ELF-1 (cell line): ENCODE results near the gene RPS6KB1.
A peak's percentile ranks its signal among the peaks of the same experiment; 100 is the strongest.
"Not testable (repeated sequence)": the region's sequence is repeated elsewhere in the genome, so short reads cannot be mapped to it uniquely, and the experiment has no call there.

ENCODE experiments used
- DNase-seq: peaks from one replicate; pipeline ENCODE4 v3.0.0-alpha.2; 2016; ENCODE audit warnings: low read depth, low spot score

RPS6KB1 gene

DNA sequence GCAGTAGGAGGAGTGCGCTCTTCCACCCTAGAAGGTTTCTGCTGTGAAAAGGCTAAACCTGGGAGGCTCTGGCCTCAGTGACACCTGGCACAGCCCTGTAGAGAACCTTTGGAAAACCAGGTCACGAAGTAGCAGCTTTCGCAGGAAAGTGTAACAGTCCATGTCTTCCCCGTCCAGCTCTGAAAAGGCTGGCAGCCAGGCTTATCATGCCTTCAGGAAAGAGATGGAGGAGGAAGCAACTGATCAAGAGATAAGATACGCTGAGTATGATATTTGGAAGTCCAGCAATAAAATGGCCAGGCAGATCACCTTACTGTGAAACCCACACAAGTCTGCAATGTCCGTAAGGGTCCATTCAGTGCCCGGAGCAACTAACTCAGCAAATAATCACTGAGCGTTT, 22.4 kb upstream of the RPS6KB1 start:
- DNase-seq, result no peak

DNA sequence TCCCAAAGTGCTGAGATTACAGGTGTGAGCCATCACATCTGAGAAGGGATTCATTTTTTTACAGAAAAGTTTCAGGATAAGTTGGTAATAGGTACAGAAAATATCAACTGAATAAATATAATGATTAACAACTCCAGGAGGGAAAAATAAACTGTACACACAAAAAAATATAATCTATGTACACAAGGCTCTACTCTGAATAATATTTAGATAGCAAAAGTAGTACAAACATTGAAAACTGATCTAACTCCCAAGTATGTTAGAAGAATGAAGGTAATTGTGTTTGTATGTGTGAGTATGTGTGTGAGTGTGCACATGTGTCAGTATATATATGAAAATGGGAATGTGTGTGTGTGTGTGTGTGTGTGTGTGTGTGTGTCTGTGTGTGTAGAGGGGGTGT, 20.6 kb upstream of the RPS6KB1 start:
- no peak for DNase-seq

DNA sequence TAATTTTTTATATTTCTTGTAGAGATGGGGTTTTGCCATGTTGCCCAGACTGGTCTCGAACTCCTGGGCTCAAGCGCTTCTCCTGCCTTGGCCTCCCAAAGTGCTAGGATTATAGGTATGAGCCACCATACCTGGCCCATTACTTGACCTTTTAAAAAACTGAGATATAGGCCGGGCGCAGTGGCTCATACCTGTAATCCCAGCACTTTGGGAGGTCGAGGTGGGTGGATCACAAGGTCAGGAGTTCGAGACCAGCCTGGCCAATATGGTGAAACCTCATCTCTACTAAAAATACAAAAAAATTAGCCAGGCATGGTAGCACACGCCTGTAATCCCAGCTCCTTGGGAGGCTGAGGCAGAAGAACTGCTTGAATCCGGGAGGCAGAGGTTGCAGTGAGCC, 19.5 kb upstream of the RPS6KB1 start:
- not testable (repeated sequence) for DNase-seq

DNA sequence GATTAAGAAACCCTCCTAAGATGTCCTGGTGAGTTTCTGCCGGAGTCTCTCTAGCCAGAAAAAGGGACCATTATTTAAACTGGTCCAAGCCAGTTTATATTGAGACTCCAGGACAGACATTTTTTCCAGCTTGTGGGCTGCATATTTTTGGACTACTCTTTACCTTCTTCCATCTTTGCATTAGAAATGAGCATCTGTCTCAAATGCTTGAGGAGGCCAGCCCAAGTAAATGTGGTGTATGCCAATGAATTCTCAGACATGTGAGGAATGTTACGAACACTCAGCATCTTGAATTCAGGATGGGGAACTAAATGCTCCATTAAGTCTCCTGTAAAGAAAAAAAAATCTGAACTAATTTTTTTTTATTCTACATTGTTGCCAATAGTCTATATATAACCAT, 18.5 kb upstream of the RPS6KB1 start:
- DNase-seq, result no peak

DNA sequence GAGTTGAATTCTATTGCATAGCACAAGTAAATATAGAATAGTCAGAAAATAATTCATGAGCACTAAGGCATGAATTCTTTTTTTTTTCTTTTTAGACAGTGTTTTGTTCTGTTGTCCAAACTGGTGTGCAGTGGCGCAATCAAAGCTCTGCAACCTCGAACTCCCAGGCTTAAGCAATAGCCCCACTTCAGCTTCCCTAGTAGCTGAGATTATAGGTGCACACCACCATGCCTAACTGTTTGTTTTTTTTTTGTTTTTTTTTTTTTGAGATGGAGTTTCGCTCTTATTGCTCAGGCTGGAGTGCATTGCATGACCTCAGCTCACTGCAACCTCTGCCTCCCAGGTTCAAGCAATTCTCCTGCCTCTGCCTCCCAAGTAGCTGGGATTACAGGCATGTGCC, 16.8 kb upstream of the RPS6KB1 start:
- DNase-seq, result no peak

DNA sequence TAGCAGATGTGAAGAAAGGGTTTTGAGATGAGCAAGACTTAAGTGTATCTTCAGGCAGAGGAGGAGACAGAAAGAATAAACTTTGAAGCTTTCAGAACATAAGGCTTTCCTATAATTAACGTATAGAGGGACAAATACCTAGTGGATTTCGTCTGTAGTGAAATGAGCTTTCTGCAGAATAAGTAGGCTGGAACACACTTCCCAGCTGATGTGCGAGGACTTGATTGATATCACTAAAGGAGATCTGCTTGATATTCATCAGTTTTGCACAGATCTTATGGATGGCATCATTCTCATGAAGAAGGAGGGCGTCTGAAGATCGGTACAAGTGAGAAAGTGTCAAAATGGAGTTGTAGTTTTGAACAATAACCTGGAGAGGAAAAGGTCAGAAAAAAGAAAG, 15.0 kb upstream of the RPS6KB1 start:
- DNase-seq, result no peak

DNA sequence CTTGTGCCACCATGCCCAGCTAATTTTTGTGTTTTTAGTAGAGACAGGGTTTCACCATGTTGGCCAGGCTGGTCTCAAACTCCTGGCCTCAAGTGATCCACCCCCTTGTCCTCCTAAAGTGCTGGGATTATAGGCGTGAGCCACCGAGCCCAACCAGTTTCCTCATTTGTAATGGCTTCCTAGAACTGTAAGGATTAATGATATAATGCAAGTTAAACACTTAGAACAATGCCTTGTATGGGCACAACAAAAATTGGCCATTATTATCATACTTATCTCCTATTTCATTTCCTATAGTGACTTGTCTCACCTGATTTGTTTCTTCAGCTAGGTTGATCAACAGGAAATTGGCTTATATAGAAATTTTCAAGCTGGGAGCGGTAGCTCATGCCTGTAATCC, 14.3 kb upstream of the RPS6KB1 start:
- no peak for DNase-seq

DNA sequence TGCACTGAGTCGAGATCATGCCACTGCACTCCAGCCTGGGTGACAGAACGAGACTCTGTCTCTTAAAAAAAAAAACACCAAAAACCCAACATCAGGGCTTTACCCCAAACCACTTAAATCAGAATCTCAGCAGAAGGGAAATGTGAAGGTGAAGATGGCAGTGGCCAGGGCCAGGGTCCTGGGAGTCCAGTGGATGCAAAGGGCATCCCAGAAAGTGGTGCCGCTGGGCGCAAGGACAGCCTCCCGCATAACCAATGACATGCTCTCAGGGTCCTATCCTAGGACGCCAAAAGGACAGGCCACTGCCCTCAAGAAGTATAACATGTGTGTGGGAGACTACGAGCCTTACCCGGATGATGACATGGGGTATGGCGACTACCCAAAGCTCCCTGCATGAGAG, 8.1 kb upstream of the RPS6KB1 start:
- DNase-seq, result no peak

DNA sequence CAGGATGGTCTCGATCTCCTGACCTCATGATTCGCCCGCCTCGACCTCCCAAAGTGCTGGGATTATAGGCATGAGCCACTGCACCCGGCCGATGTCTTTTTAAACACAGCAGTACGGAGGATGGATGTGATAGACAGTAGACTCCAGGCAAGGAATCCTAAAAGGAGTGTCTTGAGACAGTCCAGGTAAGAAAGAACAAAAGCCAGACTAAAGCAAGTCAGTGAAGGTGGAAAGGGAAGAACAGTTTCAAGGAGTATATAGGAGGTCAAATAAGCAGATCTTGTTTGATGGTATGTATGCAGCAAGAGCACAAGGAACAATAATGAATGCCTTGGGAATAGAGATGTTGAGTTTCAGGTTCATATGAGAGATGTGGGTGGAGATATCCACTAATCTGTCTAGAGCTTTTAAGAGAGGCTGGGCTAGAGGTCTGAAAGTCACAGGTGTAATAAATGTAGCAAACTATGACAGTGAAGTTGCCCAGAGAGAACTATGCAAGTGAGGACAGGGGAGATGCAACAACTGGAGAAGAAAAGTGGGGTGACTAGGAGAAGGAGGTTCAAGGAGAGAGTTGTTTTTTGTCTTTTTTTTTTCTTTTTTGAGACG, 4.7 kb upstream of the RPS6KB1 start:
- no peak for DNase-seq

DNA sequence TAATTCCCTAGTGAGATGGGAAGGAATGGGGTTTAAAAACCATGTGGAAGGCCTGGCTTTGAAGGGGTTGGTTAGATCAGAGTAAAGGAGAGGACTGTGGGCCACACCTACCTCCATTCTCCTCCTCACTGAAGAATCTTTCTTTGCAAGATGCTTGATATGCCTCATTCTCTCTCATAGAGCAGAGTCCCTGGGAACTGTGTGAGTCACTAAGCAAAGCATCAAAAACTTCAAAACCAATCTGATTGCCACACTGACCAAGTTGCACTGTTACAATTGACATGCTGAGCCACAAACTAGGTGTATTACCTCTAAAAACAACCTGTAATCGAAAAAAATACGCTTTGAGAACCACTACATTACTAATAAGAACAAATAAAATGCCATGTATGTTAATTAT, 2.2 kb upstream of the RPS6KB1 start:
- no peak for DNase-seq

DNA sequence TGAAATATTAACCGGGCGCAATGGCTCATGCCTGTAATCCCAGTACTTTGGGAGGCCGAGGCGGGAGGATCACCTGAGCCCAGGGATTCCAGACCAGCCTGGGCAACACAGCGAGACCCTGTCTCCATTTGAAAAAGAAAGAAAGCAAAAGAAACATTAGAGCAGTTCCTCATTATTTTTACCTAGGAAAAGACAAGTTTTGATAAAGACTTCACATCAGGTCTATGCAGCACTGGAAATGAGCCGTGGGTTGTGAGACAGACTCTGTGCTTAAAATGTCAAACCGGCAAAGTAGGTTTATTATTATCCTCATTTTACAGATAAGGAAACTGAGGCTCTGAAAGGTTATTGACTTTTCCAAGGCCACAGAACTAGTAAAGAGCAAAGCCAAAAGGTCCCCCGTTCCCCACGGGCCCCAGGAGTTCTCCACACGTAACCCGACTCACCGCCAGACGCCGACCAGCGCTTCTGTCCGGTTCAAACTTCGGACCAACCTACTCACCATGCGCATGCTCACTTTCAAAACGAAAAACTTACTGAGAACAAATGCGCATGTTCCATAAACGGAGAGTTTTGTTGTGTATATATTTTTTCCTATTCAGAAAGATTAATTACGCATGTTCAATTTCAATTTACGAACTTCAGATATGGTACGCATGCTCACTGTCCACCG, 534 bp upstream of the RPS6KB1 start:
- no peak for DNase-seq

DNA sequence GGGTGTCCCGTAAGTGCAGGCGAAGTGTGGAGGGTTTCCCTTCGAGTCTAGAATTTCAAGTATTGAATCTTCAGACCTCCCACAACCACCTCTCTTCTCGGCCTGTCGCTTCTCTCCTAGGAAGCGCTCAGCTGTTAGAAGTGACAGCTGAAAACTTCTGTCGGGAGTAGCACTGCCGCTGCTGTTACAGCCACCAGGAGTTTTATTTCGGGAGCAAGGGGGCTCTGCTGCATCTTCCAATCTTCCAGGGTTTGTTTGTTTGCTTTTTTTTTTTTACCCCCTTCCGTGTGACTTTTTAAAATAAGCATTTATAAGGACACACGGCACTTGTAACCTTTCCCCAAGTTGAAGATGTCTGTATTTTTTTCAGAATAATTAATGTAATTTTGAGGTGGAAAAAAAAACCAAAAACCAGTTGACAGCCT, 767 bp downstream of the RPS6KB1 start:
- no peak for DNase-seq

DNA sequence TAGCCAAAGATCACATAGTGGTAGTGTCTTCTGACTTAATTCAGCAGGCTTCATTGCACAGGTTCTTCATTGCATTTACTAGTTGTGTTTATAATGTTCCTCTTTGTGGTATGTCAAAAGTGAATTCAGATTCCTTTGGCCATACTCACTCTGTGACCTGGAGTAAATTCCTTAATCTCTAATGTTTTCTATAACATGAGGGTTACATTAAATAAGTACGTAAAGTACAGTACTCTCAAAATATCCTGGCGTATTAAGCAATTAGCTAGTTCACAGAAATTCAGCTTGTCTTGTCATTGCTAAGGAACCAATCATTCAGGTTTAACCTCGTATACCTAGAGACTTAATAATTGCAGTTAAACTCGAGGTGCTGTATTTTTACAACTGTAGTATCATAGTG, 4.2 kb downstream of the RPS6KB1 start:
- no peak for DNase-seq

DNA sequence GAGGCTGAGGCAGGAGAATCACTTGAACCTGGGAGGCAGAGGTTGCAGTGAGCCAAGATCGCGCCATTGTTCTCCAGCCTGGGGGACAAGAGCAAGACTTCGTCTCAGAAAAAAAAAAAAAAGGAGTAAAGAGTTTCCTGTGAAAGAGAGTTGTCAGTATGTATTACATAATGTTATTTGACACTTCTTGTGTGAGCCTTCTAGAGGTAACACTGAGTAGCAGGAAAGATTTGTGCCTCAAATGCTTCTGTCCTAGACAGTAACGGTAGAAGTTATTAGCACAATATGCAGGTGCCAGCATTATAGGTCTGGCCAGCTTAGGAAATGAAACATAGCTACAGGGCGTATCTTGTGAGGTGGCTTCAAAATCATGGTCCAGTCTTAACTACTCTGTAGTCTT, 6.2 kb downstream of the RPS6KB1 start:
- no peak for DNase-seq

DNA sequence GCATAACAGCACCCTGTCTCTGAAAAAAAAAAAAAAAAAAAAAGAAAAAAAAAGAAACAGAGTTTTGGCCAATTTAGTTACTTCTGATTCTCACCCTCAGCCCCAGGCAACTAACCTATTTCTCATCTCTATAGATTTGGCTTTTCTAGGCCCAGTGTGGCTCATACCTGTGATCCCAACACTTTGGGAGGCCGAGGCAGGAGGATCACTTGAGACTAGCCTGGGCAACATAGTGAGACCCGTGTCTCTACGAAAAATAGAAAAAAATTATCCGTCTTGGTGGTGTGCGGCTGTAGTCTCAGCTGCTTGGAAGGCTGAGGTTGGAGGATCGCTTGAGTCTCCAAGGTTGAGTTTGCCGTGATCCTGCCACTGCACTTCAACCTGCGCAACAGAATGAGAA, 8.7 kb downstream of the RPS6KB1 start:
- DNase-seq, result no peak

DNA sequence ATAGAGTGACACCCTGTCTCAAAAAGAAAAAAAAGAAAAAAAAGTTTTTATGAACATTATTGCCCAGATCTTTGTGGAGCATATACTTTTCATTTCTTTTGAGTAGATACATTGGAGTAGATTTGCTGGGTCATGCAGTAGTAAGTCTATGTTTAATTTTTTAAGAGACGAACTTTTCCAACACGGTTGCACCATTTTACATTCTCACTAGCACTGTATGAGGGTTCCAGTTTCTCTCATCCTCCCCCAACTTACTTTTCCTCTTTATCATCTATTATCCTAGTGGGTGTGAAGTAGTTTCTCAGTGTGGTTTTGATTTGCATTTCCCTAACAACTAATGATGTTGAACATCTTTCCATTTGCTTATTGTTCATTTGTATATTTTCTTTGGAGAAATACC, 10.5 kb downstream of the RPS6KB1 start:
- DNase-seq, result no peak

DNA sequence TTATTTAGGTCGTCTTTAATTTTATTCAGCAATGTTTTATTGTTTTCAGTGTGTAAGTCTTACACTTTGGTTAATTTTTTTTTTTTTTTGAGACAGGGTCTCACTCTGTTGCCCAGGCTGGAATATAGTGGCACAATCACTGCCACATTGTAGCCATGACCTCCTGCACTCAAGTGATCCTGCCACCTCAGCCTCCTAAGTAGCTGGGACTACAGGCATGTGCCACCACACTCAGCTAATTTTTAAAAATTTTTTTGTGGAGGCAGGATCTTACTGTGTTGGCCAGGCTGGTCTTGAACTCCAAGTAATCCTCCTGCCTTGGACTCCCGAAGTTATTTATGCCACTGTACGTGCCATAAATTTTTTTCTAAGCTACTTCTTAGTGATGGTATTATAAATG, 14.5 kb downstream of the RPS6KB1 start:
- DNase-seq, result no peak

DNA sequence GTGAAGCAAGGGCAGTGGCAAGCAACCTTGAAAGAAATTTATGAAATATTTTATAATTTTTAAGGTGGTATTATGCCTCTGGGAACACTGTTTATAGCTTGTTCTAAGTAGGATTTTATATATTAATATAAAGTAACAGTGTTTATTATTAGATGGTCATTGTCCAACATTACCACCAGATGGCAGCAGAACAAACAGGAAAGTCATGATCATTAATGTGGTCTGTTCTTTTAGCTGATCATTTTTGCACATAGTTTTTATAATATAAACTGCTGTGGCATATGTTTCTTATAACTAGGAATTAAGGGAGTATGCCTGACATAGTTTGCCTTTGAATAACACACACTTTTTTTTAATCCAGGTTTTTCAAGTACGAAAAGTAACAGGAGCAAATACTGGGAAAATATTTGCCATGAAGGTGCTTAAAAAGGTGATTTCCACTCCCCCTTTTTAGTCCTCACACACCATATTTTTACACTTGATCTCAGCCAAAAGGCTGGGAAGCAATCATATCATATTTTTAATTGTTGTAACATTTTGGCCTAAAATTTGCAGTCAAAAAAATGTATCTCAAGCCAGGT, 21.4 kb downstream of the RPS6KB1 start:
- no peak for DNase-seq

DNA sequence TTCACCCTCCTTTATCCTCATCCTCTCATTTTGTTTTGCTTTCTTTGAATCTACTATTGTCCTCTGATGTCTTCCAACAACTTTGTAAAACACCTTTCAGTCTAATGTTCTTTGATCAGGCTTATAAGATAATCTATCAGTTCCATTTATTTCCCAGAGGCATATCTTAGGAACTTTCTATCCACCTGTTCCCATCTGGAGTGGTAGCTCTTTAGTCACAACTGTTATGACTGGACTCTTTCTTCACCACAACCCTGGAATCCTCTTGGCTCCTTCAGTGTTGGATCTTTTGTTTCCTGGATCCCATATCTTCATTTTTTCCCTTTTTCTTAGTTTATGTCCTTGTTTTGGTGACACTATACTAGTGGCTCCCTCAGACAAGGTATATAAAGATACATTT, 23.5 kb downstream of the RPS6KB1 start:
- DNase-seq, result no peak

DNA sequence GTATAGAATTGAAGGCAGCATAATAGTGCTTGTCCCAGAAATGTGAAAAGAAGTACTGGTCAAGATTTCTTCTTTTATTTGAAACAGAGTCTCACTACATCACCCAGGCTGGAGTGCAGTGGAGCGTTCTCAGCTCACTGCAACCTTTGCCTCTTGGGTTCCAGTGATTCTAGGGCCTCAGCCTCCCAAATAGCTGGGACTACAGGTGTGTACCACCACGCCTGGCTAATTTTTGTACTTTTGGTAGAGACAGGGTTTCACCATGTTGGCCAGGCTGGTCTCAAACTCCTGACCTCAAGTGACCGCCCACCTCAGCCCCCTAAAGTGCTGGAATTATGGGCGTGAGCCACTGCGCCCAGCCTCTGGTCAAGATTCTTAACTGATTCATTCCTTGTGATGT, 27.7 kb downstream of the RPS6KB1 start:
- not testable (repeated sequence) for DNase-seq

DNA sequence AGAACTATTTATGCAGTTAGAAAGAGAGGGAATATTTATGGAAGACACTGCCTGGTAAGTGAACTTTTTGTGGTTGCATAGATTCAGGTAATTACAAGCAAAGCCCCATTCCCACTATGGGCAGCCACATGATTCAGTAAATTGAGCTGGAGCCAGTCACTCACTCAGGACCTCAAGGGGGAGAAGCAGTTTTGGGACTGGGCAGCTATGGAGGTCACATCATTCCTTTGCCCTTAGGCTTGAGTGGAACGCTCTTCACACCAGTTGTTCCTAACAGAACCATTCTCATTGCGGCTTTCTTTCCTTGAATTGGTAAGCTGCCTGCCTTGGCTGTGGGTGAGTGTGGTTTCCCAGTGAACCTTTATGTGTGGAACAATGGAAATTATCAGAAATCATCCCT, 37.2 kb downstream of the RPS6KB1 start:
- peak; percentile 2 for DNase-seq

DNA sequence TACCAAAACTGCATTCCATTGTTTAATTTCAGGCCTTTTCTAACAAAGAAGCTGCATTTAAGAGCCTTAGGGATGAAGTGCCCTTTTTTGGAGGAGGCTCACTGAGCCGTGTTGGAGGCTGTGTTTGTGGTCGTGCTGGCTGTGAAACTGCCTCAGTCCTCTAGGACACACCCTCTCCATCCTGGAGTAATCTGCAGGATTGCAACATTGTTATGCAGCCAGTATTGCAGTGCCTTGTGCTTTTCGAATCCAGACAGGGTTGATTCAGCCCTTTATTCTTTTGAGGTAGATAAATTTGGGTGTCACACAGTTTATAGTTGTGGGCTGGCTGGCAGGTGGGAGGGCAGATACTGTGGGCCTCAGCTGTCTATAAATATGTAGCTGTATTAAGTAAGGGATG, 37.8 kb downstream of the RPS6KB1 start:
- DNase-seq, result not testable (repeated sequence)

DNA sequence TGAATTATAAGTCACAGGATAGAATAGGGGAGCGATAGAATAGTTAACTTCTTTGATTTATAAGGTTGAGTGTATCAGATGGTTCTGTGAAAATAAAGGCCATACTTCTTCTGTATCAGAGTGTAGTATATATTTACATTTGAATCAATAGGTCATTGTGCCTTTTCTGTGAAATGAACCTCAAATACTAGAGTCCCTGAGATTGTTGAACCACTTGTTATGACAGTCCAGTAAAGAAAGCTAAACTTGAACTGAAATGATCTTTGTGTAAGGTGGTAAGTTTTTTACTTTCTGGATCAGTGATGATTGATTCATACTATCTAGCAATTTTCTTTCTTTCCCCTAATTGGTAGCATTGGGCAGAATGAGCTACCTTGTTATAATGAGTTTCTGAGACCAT, 40.4 kb downstream of the RPS6KB1 start:
- DNase-seq, result not testable (repeated sequence)
